Chondrocyte (in vitro differentiated cells): ENCODE results near the gene EHMT1. TPM values are rescaled to one million over a fixed set of nuclear protein-coding genes. Genes with fewer than 3 reads are reported as not detected.
"Not testable (repeated sequence)": the region's sequence is repeated elsewhere in the genome, so short reads cannot be mapped to it uniquely, and the experiment has no call there.

Experiments used
- DNase-seq: peaks from one replicate; pipeline ENCODE4 v3.0.0; 2021; ENCODE audit warnings: mixed read lengths, low spot score
- H3K27ac Mint-ChIP-seq: one replicate; pipeline ENCODE4 v1.8.0; 2021; ENCODE audit warnings: mild to moderate bottlenecking, moderate library complexity, mixed read lengths; ENCODE audit not compliant: unreplicated experiment
- H3K27me3 Mint-ChIP-seq: 2 replicates; pipeline ENCODE4 v1.8.0; 2021; ENCODE audit warnings: low read depth, mixed read lengths
- H3K36me3 Mint-ChIP-seq: 2 replicates; pipeline ENCODE4 v1.8.0; 2021; ENCODE audit warnings: low read depth, mixed read lengths
- H3K4me1 Mint-ChIP-seq: 2 replicates; pipeline ENCODE4 v1.8.0; 2021; ENCODE audit warnings: low read depth, mild to moderate bottlenecking, mixed read lengths
- H3K4me3 Mint-ChIP-seq: one replicate; pipeline ENCODE4 v1.8.0; 2021; ENCODE audit warnings: mild to moderate bottlenecking, moderate library complexity, mixed read lengths; ENCODE audit not compliant: unreplicated experiment
- H3K9me3 Mint-ChIP-seq: 2 replicates; pipeline ENCODE4 v1.8.0; 2021; ENCODE audit warnings: low read depth, mixed read lengths
- total RNA-seq: library from RNA; stranded (reverse); gene quantifications from 3 replicates; pipeline ENCODE4 v1.2.1, GENCODE V29; 2021
- TF ChIP-seq, protein P1 (sequence below): fragments of 200-600 bp; sonication (generic); IDR thresholded peaks from 2 replicates; pipeline ENCODE4 v1.5.0; 2021; ENCODE audit warnings: antibody characterized with exemption, mild to moderate bottlenecking, moderate library complexity

EHMT1 gene
- total RNA-seq, 1 donor from 2014 or later: 61.0 TPM

GRCh38 chr9:137620048-137620405, 1.2 kb downstream of the EHMT1 start:
- H3K9me3 Mint-ChIP-seq: no peaks in the 10 kb centered on the region
- H3K27ac Mint-ChIP-seq: peak overlapping the region; percentile 95
- peaks cover 2% of the 10 kb centered on the region for H3K36me3 Mint-ChIP-seq
- TF ChIP-seq, protein P1, sequence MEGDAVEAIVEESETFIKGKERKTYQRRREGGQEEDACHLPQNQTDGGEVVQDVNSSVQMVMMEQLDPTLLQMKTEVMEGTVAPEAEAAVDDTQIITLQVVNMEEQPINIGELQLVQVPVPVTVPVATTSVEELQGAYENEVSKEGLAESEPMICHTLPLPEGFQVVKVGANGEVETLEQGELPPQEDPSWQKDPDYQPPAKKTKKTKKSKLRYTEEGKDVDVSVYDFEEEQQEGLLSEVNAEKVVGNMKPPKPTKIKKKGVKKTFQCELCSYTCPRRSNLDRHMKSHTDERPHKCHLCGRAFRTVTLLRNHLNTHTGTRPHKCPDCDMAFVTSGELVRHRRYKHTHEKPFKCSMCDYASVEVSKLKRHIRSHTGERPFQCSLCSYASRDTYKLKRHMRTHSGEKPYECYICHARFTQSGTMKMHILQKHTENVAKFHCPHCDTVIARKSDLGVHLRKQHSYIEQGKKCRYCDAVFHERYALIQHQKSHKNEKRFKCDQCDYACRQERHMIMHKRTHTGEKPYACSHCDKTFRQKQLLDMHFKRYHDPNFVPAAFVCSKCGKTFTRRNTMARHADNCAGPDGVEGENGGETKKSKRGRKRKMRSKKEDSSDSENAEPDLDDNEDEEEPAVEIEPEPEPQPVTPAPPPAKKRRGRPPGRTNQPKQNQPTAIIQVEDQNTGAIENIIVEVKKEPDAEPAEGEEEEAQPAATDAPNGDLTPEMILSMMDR: no peak
- H3K4me1 Mint-ChIP-seq: peaks cover 39% of the 10 kb centered on the region
- H3K27me3 Mint-ChIP-seq: no peaks in the 10 kb centered on the region
- DNase-seq: no peak
- H3K4me3 Mint-ChIP-seq: peak overlapping the region; percentile 91

GRCh38 chr9:137620581-137620980, 1.8 kb downstream of the EHMT1 start:
- Mint-ChIP-seq H3K4me3 (peak overlapping the region; percentile 3), H3K9me3 (no peaks in the 10 kb centered on the region), H3K36me3 (peaks cover 2% of the 10 kb centered on the region), H3K27ac (no peak overlapping the region), H3K27me3 (no peaks in the 10 kb centered on the region), H3K4me1 (peaks cover 39% of the 10 kb centered on the region)
- TF ChIP-seq, protein P1: no peak
- DNase-seq: no peak

GRCh38 chr9:137621131-137621757, 2.4 kb downstream of the EHMT1 start:
- H3K4me3 Mint-ChIP-seq: peak overlapping the region; percentile 3

DNA sequence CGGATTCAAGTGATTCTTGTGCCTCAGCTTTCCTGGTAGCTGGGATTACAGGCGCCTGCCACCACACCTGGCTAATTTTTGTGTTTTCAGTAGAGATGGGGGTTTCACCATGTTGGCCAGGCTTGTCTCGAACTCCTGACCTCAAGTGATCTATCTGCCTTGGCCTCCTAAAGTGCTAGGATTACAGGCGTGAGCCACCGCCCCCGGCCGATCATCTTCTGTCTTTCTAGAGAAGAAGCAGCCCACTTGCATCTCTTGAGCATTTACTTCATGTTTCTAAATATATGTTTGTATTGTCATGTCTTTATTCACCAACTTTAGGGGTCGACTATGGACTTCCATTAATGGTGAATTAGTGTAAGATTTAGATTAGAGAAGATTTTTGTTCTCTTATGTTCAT, 3.4 kb downstream of the EHMT1 start:
- H3K27ac Mint-ChIP-seq, H3K4me3 Mint-ChIP-seq, H3K9me3 Mint-ChIP-seq, H3K36me3 Mint-ChIP-seq, DNase-seq, H3K27me3 Mint-ChIP-seq: not testable (repeated sequence)
- peaks cover 37% of the 10 kb centered on the region for H3K4me1 Mint-ChIP-seq

More at GRCh38 chr9:137621131-137621757, 2.4 kb downstream of the EHMT1 start:
- Mint-ChIP-seq H3K27me3 (no peaks in the 10 kb centered on the region), H3K27ac (peak overlapping the region; percentile 18), H3K36me3 (peaks cover 2% of the 10 kb centered on the region), H3K9me3 (no peaks in the 10 kb centered on the region), H3K4me1 (peaks cover 39% of the 10 kb centered on the region)
- DNase-seq: no peak
- TF ChIP-seq, protein P1: peak; percentile 69

DNA sequence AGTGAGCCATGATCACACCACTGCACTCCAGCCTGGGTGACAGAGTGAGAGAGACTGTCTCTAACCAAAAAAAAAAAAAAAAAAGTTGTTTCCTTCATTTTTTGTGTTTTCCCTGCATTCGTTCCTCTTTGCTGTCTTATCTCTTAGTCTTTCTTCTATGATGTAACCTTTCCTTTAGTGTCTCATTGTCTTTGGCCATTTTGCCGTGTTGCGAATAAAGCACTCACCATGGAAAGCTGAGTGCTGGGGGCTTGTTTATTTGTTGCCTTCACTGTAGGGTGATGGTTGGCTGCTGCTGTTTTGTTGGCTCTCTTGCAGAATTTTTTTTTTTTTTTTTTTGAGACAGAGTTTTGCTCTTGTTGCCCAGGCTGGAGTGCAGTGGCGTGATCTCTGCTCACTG, 7.7 kb downstream of the EHMT1 start:
- Mint-ChIP-seq H3K27ac (no peak overlapping the region), H3K9me3 (no peaks in the 10 kb centered on the region), H3K4me1 (peaks cover 27% of the 10 kb centered on the region), H3K27me3 (no peaks in the 10 kb centered on the region), H3K4me3 (no peak overlapping the region), H3K36me3 (peaks cover 2% of the 10 kb centered on the region)
- TF ChIP-seq, protein P1: no peak
- no peak for DNase-seq

GRCh38 chr9:137627406-137627805, 8.6 kb downstream of the EHMT1 start:
- not testable (repeated sequence) for H3K27ac Mint-ChIP-seq, H3K36me3 Mint-ChIP-seq, H3K9me3 Mint-ChIP-seq, H3K4me3 Mint-ChIP-seq, H3K27me3 Mint-ChIP-seq
- peak; percentile 59 for DNase-seq
- peaks cover 25% of the 10 kb centered on the region for H3K4me1 Mint-ChIP-seq
